Measurements from ENCODE around the gene SLC5A6. TPM values are rescaled to one million over a fixed set of nuclear protein-coding genes. Genes with fewer than 3 reads are reported as not detected.

SLC5A6 gene
- total and polyA plus RNA-seq, 7 donors = 16.8 to 64.2 (median 23.3) TPM

GRCh38 chr2:27211241-27211942 lies 676 bp downstream of the SLC5A6 start:
- Histone ChIP-seq H3K27me3 (ENCODE audit: insufficient read depth in 3 of 3, low read length in 2 of 3) (no peaks in the 10 kb centered on the region), H3K9me3 (no peaks in the 10 kb centered on the region), H3K27ac (peak overlapping the region; percentile 100), H3K4me1 (peaks cover 13% of the 10 kb centered on the region), H3K4me3 (peak overlapping the region; percentile 98), H3K36me3 (ENCODE audit: insufficient read depth in 1 of 2, low read depth in 1 of 2) (peaks cover 4 to 70% of the 10 kb centered on the region in 2 donors)
- WGBS, 3 donors = 3 to 5% (median 4%) methylated on average over 45 to 48 of the region's 48 CpGs
- no peak for TF ChIP-seq CTCF (IDR thresholded peaks at IDR 0.05)
- peak; percentile 15 to 33 (median 26) for ATAC-seq
- DNase-seq = no peak
- intact Hi-C loops (cut with DNase I) = loop anchor here in 1 of 2 donors (5.0 kb wide), 1 partner anchor 79 kb away; the partner anchor contains the start of gene PREB

DNA sequence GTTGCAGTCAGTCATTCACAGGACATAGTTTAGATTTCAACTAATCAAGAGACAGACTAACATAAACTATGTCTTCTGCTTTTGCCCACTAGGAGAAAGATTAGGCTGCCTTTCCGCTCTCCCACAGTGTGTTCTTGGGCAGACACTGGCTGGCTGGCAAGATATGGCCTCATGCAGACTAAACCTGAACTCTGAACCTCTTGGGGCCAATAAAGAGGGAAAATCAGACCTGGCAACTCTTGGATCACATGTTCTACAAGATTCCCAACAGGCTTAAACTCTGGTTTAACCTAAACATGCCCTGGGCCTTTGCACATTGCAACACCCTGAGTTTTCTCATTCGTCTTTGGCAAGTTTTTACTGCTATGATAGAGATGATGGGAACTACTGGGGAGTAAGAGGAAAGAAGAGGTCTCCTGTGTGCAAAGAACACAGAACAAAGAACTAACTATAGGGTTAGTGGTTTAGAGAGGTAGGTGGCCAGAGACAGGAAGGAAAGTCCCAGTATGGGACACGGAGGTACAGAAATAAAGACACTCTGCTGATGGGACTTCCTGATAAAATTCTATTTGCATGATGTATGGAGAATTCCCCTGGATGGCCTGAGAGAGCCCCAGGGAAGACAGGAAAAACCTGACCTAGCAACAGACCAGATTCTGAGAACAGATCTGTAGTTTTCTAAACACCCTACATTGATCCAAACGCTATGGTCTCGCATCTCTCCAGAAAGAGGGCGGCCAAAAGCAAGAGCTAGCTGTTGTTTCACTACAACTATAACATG lies 2.3 kb downstream of the SLC5A6 start:
- no peak for DNase-seq
- WGBS, 3 donors = 88 to 94% (median 91%) methylated on average over 6 of the region's 6 CpGs
- Histone ChIP-seq H3K27ac (no peak overlapping the region), H3K4me1 (peaks cover 13% of the 10 kb centered on the region), H3K27me3 (ENCODE audit: insufficient read depth in 3 of 3, low read length in 2 of 3) (no peaks in the 10 kb centered on the region), H3K9me3 (no peaks in the 10 kb centered on the region), H3K36me3 (ENCODE audit: insufficient read depth in 1 of 2, low read depth in 1 of 2) (peaks cover 6 to 70% of the 10 kb centered on the region in 2 donors), H3K4me3 (no peak overlapping the region)
- intact Hi-C loops (cut with DNase I) = loop anchor here (5.0 to 10.0 kb wide), 2 partner anchors 78 to 245 kb away; partner anchors contain the start of gene PREB (in 1 of the 2)
- no peak for TF ChIP-seq CTCF (IDR thresholded peaks at IDR 0.05)
- ATAC-seq = peak in 1 of 4 donors; percentile 25

- TF ChIP-seq CTCF (IDR thresholded peaks at IDR 0.05) = no peak
- peaks cover 13 to 70% of the 10 kb centered on the region in 2 donors for H3K36me3 ChIP-seq (ENCODE audit: insufficient read depth in 1 of 2, low read depth in 1 of 2)
- H3K27me3 ChIP-seq (ENCODE audit: insufficient read depth in 3 of 3, low read length in 2 of 3) = no peaks in the 10 kb centered on the region
- WGBS, 3 donors = 85 to 92% (median 86%) methylated on average over 4 of the region's 4 CpGs
- intact Hi-C loops (cut with DNase I) = loop anchor here in 1 of 2 donors (10.0 kb wide), 1 partner anchor 244 kb away; no protein-coding TSS in a partner anchor
- no peak for ATAC-seq
- peaks cover 7% of the 10 kb centered on the region for H3K4me1 ChIP-seq
- no peak overlapping the region for H3K4me3 ChIP-seq
- H3K27ac ChIP-seq = no peak overlapping the region
- no peaks in the 10 kb centered on the region for H3K9me3 ChIP-seq
- DNase-seq = no peak
These were observed 3.5 kb downstream of the SLC5A6 start for GRCh38 chr2:27208486-27209050.

GRCh38 chr2:27206346-27206745 lies 5.7 kb downstream of the SLC5A6 start:
- WGBS, 3 donors = 93 to 95% (median 94%) methylated on average over 6 of the region's 6 CpGs
- no peaks in the 10 kb centered on the region for H3K27me3 ChIP-seq (ENCODE audit: insufficient read depth in 3 of 3, low read length in 2 of 3)
- no peak for TF ChIP-seq CTCF (IDR thresholded peaks at IDR 0.05)
- H3K4me1 ChIP-seq = no peaks in the 10 kb centered on the region
- H3K4me3 ChIP-seq = no peak overlapping the region
- no peaks in the 10 kb centered on the region for H3K9me3 ChIP-seq
- intact Hi-C loops (cut with DNase I) = loop anchor here in 1 of 2 donors (10.0 kb wide), 1 partner anchor 242 kb away; no protein-coding TSS in a partner anchor
- H3K27ac ChIP-seq = no peak overlapping the region
- peaks cover 22 to 87% of the 10 kb centered on the region in 2 donors for H3K36me3 ChIP-seq (ENCODE audit: insufficient read depth in 1 of 2, low read depth in 1 of 2)
- DNase-seq = no peak
- ATAC-seq = no peak
